Measurements from ENCODE around the gene GLYR1.

Gene GLYR1

GRCh38 chr16:4830408-4830807, 16.7 kb downstream of the GLYR1 start:
- no peak for DNase-seq (ENCODE audit: low read depth in 1 of 2, low spot score in 1 of 2)
- in situ Hi-C loops (cut with HindIII; ENCODE audit: low pct_unique_long_range_greater_than_20kb, low sequenced_read_pairs): no loop called here
- TF ChIP-seq JUND (IDR thresholded peaks at IDR 0.05; ENCODE audit: low read depth): no peak

- no peak for TF ChIP-seq JUND (IDR thresholded peaks at IDR 0.05; ENCODE audit: low read depth)
- DNase-seq (ENCODE audit: low read depth in 1 of 2, low spot score in 1 of 2): no peak
- in situ Hi-C loops (cut with HindIII; ENCODE audit: low pct_unique_long_range_greater_than_20kb, low sequenced_read_pairs): no loop called here
These were observed 18.3 kb downstream of the GLYR1 start for GRCh38 chr16:4828567-4829321.

GRCh38 chr16:4826980-4827379, 20.1 kb downstream of the GLYR1 start:
- in situ Hi-C loops (cut with HindIII; ENCODE audit: low pct_unique_long_range_greater_than_20kb, low sequenced_read_pairs): no loop called here
- TF ChIP-seq JUND (IDR thresholded peaks at IDR 0.05; ENCODE audit: low read depth): no peak
- DNase-seq (ENCODE audit: low read depth in 1 of 2, low spot score in 1 of 2): no peak

- in situ Hi-C loops (cut with HindIII; ENCODE audit: low pct_unique_long_range_greater_than_20kb, low sequenced_read_pairs): no loop called here
- DNase-seq (ENCODE audit: low read depth in 1 of 2, low spot score in 1 of 2): no peak
- TF ChIP-seq JUND (IDR thresholded peaks at IDR 0.05; ENCODE audit: low read depth): no peak
These were observed 20.6 kb downstream of the GLYR1 start for GRCh38 chr16:4826526-4826925.

GRCh38 chr16:4825196-4825595, 21.9 kb downstream of the GLYR1 start:
- in situ Hi-C loops (cut with HindIII; ENCODE audit: low pct_unique_long_range_greater_than_20kb, low sequenced_read_pairs): no loop called here

GRCh38 chr16:4820652-4821051, 26.4 kb downstream of the GLYR1 start:
- TF ChIP-seq JUND (IDR thresholded peaks at IDR 0.05; ENCODE audit: low read depth): no peak
- DNase-seq (ENCODE audit: low read depth in 1 of 2, low spot score in 1 of 2): no peak
- in situ Hi-C loops (cut with HindIII; ENCODE audit: low pct_unique_long_range_greater_than_20kb, low sequenced_read_pairs): no loop called here

More at GRCh38 chr16:4825196-4825595, 21.9 kb downstream of the GLYR1 start:
- no peak for DNase-seq (ENCODE audit: low read depth in 1 of 2, low spot score in 1 of 2)
- no peak for TF ChIP-seq JUND (IDR thresholded peaks at IDR 0.05; ENCODE audit: low read depth)

- in situ Hi-C loops (cut with HindIII; ENCODE audit: low pct_unique_long_range_greater_than_20kb, low sequenced_read_pairs): no loop called here
- no peak for TF ChIP-seq JUND (IDR thresholded peaks at IDR 0.05; ENCODE audit: low read depth)
- DNase-seq (ENCODE audit: low read depth in 1 of 2, low spot score in 1 of 2): no peak
These were observed 32.4 kb downstream of the GLYR1 start for GRCh38 chr16:4814542-4815173.

GRCh38 chr16:4814046-4814445, 33.0 kb downstream of the GLYR1 start:
- in situ Hi-C loops (cut with HindIII; ENCODE audit: low pct_unique_long_range_greater_than_20kb, low sequenced_read_pairs): no loop called here
- TF ChIP-seq JUND (IDR thresholded peaks at IDR 0.05; ENCODE audit: low read depth): no peak

GRCh38 chr16:4813251-4814003, 33.7 kb downstream of the GLYR1 start:
- in situ Hi-C loops (cut with HindIII; ENCODE audit: low pct_unique_long_range_greater_than_20kb, low sequenced_read_pairs): no loop called here
- no peak for DNase-seq (ENCODE audit: low read depth in 1 of 2, low spot score in 1 of 2)
- TF ChIP-seq JUND (IDR thresholded peaks at IDR 0.05; ENCODE audit: low read depth): no peak

More at GRCh38 chr16:4814046-4814445, 33.0 kb downstream of the GLYR1 start:
- DNase-seq (ENCODE audit: low read depth in 1 of 2, low spot score in 1 of 2): no peak

GRCh38 chr16:4811773-4812172, 35.3 kb downstream of the GLYR1 start:
- no peak for TF ChIP-seq JUND (IDR thresholded peaks at IDR 0.05; ENCODE audit: low read depth)
- DNase-seq (ENCODE audit: low read depth in 1 of 2, low spot score in 1 of 2): no peak
- in situ Hi-C loops (cut with HindIII; ENCODE audit: low pct_unique_long_range_greater_than_20kb, low sequenced_read_pairs): no loop called here

GRCh38 chr16:4811242-4811641, 35.8 kb downstream of the GLYR1 start:
- TF ChIP-seq JUND (IDR thresholded peaks at IDR 0.05; ENCODE audit: low read depth): no peak
- in situ Hi-C loops (cut with HindIII; ENCODE audit: low pct_unique_long_range_greater_than_20kb, low sequenced_read_pairs): no loop called here

GRCh38 chr16:4806280-4806679, 40.8 kb downstream of the GLYR1 start:
- no peak for DNase-seq (ENCODE audit: low read depth in 1 of 2, low spot score in 1 of 2)

More at GRCh38 chr16:4811242-4811641, 35.8 kb downstream of the GLYR1 start:
- no peak for DNase-seq (ENCODE audit: low read depth in 1 of 2, low spot score in 1 of 2)

GRCh38 chr16:4805231-4805630, 41.9 kb downstream of the GLYR1 start:
- no peak for TF ChIP-seq JUND (IDR thresholded peaks at IDR 0.05; ENCODE audit: low read depth)
- in situ Hi-C loops (cut with HindIII; ENCODE audit: low pct_unique_long_range_greater_than_20kb, low sequenced_read_pairs): no loop called here
- DNase-seq (ENCODE audit: low read depth in 1 of 2, low spot score in 1 of 2): no peak

More at GRCh38 chr16:4806280-4806679, 40.8 kb downstream of the GLYR1 start:
- TF ChIP-seq JUND (IDR thresholded peaks at IDR 0.05; ENCODE audit: low read depth): no peak
- in situ Hi-C loops (cut with HindIII; ENCODE audit: low pct_unique_long_range_greater_than_20kb, low sequenced_read_pairs): no loop called here

All from T47D (cell line).